Left ventricle myocardium inferior (tissue), 1 donor: ENCODE results near the gene SDE2. TPM values are rescaled to one million over a fixed set of nuclear protein-coding genes. Genes with fewer than 3 reads are reported as not detected.

Experiments
- DNase-seq: peaks from one replicate; pipeline ENCODE4 v3.0.0-alpha.2; 2020
- H3K27ac ChIP-seq: fragments of 200-600 bp; replicated peaks from 2 replicates; pipeline ENCODE4 v1.8.0; 2021
- H3K27me3 ChIP-seq: fragments of 200-600 bp; 2 replicates; pipeline ENCODE4 v1.8.0; 2021; ENCODE audit warnings: low read depth
- H3K36me3 ChIP-seq: fragments of 200-600 bp; 2 replicates; pipeline ENCODE4 v1.8.0; 2021
- H3K4me1 ChIP-seq: fragments of 200-600 bp; 2 replicates; pipeline ENCODE4 v1.8.0; 2021
- H3K4me3 ChIP-seq: fragments of 200-600 bp; 2 replicates; pipeline ENCODE4 v1.8.0; 2021; ENCODE audit warnings: mild to moderate bottlenecking, moderate library complexity
- H3K9me3 ChIP-seq: fragments of 200-600 bp; replicated peaks from 2 replicates; pipeline ENCODE4 v1.8.0; 2021
- intact Hi-C: fragments of 100-400 bp; cut with micrococcal nuclease; formaldehyde crosslinking; loops from one replicate; pipeline ENCODE4 v1.11.0; 2022
- total RNA-seq: library from RNA; stranded (reverse); fragmentation: NEBNext Ultra II Directional; extraction: Animal tissue kit (Norgen Biotek cat#: 25700); gene quantifications from one replicate; pipeline ENCODE4 v1.2.1, GENCODE V29; 2021
- TF ChIP-seq, protein P1 (sequence below): fragments of 200-600 bp; IDR thresholded peaks from 2 replicates; pipeline ENCODE4 v1.8.0; 2021; ENCODE audit warnings: antibody characterized with exemption, mild to moderate bottlenecking, borderline replicate concordance
- donor health status: DM: no; HTN: yes; CAD: no; lungs with severe emphysema.

Gene SDE2
- total RNA-seq, 1 donor from 2014 or later: 11.3 TPM

DNA sequence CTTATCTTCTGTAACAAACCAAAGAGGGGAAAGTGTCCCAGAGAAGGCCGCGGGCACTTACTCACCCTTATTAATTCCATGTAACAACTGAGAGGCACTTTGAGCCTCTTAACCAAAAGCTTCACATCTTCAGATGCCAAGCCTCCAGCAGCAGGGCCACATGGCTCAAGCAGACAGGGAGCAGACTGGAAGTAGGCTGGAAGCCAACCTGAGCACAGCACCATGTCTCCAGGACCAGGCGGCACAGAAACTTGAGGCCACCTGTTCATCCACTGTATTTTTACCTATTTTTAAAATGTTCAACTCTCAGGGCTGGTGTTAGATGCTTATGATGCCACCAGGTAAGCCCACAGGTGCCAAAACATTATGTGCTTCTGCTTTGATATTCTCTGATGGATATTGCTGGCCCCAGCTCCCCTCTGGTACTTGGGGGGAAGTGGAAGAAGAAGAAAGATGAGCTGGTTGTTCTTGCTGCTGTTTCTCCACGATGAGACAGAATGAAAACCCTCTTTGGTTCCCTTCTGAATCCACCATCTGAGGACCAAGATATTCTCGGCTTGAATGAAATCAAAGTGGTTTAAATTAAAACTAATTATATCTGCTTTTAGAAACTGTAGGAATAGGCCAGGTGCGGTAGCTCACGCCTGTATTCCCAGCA lies 30.6 kb upstream of the SDE2 start:
- Histone ChIP-seq H3K4me3 (no peak overlapping the region), H3K36me3 (no peaks in the 10 kb centered on the region), H3K27ac (no peak overlapping the region), H3K4me1 (peaks cover 6% of the 10 kb centered on the region), H3K27me3 (no peaks in the 10 kb centered on the region), H3K9me3 (no peaks in the 10 kb centered on the region)
- DNase-seq: no peak
- intact Hi-C loops: no loop called here
- TF ChIP-seq, protein P1, sequence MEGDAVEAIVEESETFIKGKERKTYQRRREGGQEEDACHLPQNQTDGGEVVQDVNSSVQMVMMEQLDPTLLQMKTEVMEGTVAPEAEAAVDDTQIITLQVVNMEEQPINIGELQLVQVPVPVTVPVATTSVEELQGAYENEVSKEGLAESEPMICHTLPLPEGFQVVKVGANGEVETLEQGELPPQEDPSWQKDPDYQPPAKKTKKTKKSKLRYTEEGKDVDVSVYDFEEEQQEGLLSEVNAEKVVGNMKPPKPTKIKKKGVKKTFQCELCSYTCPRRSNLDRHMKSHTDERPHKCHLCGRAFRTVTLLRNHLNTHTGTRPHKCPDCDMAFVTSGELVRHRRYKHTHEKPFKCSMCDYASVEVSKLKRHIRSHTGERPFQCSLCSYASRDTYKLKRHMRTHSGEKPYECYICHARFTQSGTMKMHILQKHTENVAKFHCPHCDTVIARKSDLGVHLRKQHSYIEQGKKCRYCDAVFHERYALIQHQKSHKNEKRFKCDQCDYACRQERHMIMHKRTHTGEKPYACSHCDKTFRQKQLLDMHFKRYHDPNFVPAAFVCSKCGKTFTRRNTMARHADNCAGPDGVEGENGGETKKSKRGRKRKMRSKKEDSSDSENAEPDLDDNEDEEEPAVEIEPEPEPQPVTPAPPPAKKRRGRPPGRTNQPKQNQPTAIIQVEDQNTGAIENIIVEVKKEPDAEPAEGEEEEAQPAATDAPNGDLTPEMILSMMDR: no peak

DNA sequence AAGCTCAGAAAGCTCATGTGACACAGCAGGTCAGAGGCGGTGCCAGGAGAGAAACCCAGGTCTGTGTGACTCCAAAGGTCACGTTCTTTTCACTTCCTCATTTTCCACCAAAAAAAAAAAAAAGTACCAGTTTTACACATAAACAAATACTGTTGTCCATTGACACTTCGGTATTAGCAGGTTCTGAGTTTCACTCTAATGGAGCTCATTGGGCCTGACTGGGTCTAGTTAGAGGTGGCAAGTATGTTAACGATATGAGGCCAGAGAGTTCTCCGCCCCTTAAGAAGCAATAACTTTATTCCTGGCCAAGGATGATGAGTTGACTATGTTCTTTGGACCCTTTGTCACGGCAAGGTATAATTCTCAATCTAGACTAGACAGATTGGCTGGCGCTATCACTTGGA lies 30.0 kb upstream of the SDE2 start:
- Histone ChIP-seq H3K4me1 (peaks cover under 1% of the 10 kb centered on the region), H3K27me3 (no peaks in the 10 kb centered on the region), H3K27ac (no peak overlapping the region), H3K36me3 (no peaks in the 10 kb centered on the region), H3K9me3 (no peaks in the 10 kb centered on the region), H3K4me3 (no peak overlapping the region)
- no peak for DNase-seq
- TF ChIP-seq, protein P1: no peak
- intact Hi-C loops: no loop called here

DNA sequence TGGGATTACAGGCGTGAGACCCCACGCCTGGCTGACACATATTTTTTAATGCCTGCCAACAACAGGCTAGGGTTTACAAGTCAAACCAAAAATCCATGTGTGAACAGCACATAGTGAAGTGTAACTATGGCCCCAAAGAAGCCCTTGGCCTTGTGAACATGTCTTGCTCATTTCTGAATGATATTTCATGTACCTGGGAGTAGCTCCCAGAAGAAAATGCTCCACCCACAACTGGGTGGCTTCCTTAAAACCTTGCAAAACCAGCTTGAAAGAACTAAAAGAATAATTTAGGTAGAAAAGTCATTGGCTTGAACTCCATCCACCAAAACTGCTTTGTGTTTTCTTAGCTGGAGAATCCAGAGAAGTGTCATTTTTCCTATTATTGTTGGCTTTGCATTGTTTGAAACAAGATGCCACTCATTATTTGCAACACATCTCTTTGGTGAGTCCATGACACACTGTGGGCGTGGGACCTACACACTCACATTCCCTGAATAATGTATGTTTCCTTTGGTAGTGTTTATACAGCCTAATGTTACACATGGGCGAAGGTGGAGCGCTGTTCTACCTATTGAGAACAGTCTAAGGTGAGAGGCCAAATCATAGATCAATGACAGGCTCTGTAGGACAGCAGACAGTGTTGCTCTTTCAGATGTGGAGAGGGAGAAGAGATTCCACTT lies 28.5 kb upstream of the SDE2 start:
- Histone ChIP-seq H3K4me1 (no peaks in the 10 kb centered on the region), H3K4me3 (no peak overlapping the region), H3K27ac (no peak overlapping the region), H3K36me3 (no peaks in the 10 kb centered on the region), H3K9me3 (no peaks in the 10 kb centered on the region), H3K27me3 (no peaks in the 10 kb centered on the region)
- no peak for DNase-seq
- TF ChIP-seq, protein P1: no peak
- intact Hi-C loops: no loop called here

DNA sequence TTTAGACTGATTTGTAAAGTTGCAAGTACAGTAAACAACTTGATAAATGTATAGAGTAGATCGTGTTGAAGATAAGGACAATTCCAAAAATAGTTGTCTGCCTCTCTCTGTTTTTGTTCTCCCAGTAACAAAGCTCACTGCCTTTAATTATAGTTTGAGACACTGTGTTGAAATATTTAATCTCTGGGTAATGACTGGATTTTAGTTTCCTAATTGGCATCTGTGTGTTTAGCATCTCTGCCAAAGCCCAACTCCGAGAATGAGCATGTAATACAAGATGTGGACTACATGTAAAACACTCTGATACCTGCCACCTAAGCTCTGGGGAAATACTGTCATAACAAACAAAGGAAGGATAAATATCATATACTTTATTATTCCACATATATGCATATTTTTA lies 27.7 kb upstream of the SDE2 start:
- Histone ChIP-seq H3K27me3 (no peaks in the 10 kb centered on the region), H3K4me1 (no peaks in the 10 kb centered on the region)

DNA sequence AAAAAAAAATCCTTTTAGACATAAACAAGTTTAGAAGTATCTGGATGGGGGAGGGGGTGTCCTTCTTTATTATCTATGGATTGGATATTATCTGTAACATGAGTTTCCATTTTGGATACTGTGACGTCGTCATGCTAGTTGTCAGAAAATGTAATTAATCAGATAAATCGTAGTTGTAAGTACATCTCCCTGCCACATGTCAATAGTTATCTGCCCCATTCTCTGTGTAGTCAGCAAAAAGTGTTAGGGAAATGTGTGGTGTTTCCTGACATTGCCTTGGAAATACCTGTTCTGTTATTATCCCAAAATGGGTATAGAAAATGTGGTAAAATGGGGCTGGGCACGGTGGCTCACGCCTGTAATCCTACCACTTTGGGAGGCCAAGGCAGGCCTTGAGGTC lies 24.6 kb upstream of the SDE2 start:
- no peak for DNase-seq
- TF ChIP-seq, protein P1: no peak
- intact Hi-C loops: no loop called here
- no peaks in the 10 kb centered on the region for H3K36me3 ChIP-seq
- H3K4me3 ChIP-seq: no peak overlapping the region
- H3K27ac ChIP-seq: no peak overlapping the region
- H3K27me3 ChIP-seq: no peaks in the 10 kb centered on the region
- H3K9me3 ChIP-seq: no peaks in the 10 kb centered on the region
- H3K4me1 ChIP-seq: no peaks in the 10 kb centered on the region

More for the DNA sequence above, 27.7 kb upstream of the SDE2 start:
- no peak for DNase-seq
- H3K27ac ChIP-seq: no peak overlapping the region
- TF ChIP-seq, protein P1: no peak
- H3K4me3 ChIP-seq: no peak overlapping the region
- H3K36me3 ChIP-seq: no peaks in the 10 kb centered on the region
- intact Hi-C loops: no loop called here
- no peaks in the 10 kb centered on the region for H3K9me3 ChIP-seq
